GM18507 (cell line): ENCODE measurements around the gene SPHKAP.
"Not testable (repeated sequence)": the region's sequence is repeated elsewhere in the genome, so short reads cannot be mapped to it uniquely, and the experiment has no call there.

Experiments used
- DNase-seq: peaks from one replicate; pipeline ENCODE4 v3.0.0; 2011; ENCODE audit warnings: low read depth; ENCODE audit not compliant: insufficient read length; ENCODE audit errors: extremely low spot score
- FAIRE-seq: peaks from 2 replicates; lab custom pipeline; 2011; peaks lifted over from hg19 to GRCh38; lab: Jason Lieb, UNC

SPHKAP gene

GRCh38 chr2:228103379-228103778 is 78.1 kb downstream of the SPHKAP start:
- DNase-seq (no peak), FAIRE-seq (no peak)

- no peak for DNase-seq
- no peak for FAIRE-seq
These were observed 78.5 kb downstream of the SPHKAP start for GRCh38 chr2:228102949-228103348.

GRCh38 chr2:228094377-228094921 is 87.0 kb downstream of the SPHKAP start:
- no peak for FAIRE-seq
- no peak for DNase-seq

- DNase-seq (no peak), FAIRE-seq (no peak)
These were observed 89.4 kb downstream of the SPHKAP start for GRCh38 chr2:228092056-228092455.

GRCh38 chr2:228086561-228086960 is 94.9 kb downstream of the SPHKAP start:
- no peak for DNase-seq
- no peak for FAIRE-seq

- no peak for FAIRE-seq
- no peak for DNase-seq
These were observed 96.8 kb downstream of the SPHKAP start for GRCh38 chr2:228084717-228085116.

- FAIRE-seq (no peak), DNase-seq (no peak)
These were observed 98.4 kb downstream of the SPHKAP start for GRCh38 chr2:228083131-228083530.

GRCh38 chr2:228082571-228082970 is 98.9 kb downstream of the SPHKAP start:
- FAIRE-seq = no peak

GRCh38 chr2:228079194-228079593 is 102.3 kb downstream of the SPHKAP start:
- DNase-seq (no peak), FAIRE-seq (no peak)

More at GRCh38 chr2:228082571-228082970, 98.9 kb downstream of the SPHKAP start:
- no peak for DNase-seq

GRCh38 chr2:228076695-228077094 is 104.8 kb downstream of the SPHKAP start:
- FAIRE-seq, DNase-seq: not testable (repeated sequence)

GRCh38 chr2:228072669-228073068 is 108.8 kb downstream of the SPHKAP start:
- DNase-seq (no peak), FAIRE-seq (no peak)

GRCh38 chr2:228067309-228067708 is 114.2 kb downstream of the SPHKAP start:
- DNase-seq (no peak), FAIRE-seq (no peak)

- FAIRE-seq (no peak), DNase-seq (no peak)
These were observed 115.2 kb downstream of the SPHKAP start for GRCh38 chr2:228066126-228066798.

GRCh38 chr2:228065686-228066085 is 115.8 kb downstream of the SPHKAP start:
- FAIRE-seq (no peak), DNase-seq (no peak)

GRCh38 chr2:228064796-228065315 is 116.6 kb downstream of the SPHKAP start:
- no peak for FAIRE-seq

GRCh38 chr2:228064024-228064423 is 117.5 kb downstream of the SPHKAP start:
- FAIRE-seq (no peak), DNase-seq (no peak)

More at GRCh38 chr2:228064796-228065315, 116.6 kb downstream of the SPHKAP start:
- no peak for DNase-seq

GRCh38 chr2:228063558-228063957 is 117.9 kb downstream of the SPHKAP start:
- no peak for FAIRE-seq
- no peak for DNase-seq

- FAIRE-seq (no peak), DNase-seq (no peak)
These were observed 121.8 kb downstream of the SPHKAP start for GRCh38 chr2:228059735-228060134.

GRCh38 chr2:228056293-228057097 is 125.0 kb downstream of the SPHKAP start:
- DNase-seq (no peak), FAIRE-seq (no peak)

- no peak for FAIRE-seq
- no peak for DNase-seq
These were observed 132.5 kb downstream of the SPHKAP start for GRCh38 chr2:228048838-228049490.
